HepG2 (cell line): ENCODE data around the gene RHOBTB1. TPM values are rescaled to one million over a fixed set of nuclear protein-coding genes. Genes with fewer than 3 reads are reported as not detected.

Experiments
- FOXK1 ChIP-seq: sonication (generic); formaldehyde crosslinking; IDR thresholded peaks from 2 replicates; pipeline ENCODE4 v1.4.0; 2020; ENCODE audit warnings: low read depth, missing genetic modification reagents, borderline replicate concordance
- HOXA7 ChIP-seq: sonication (generic); formaldehyde crosslinking; IDR thresholded peaks from 2 replicates; pipeline ENCODE4 v1.8.1; 2022; ENCODE audit warnings: mild to moderate bottlenecking, missing genetic modification reagents, moderate library complexity
- KDM4B ChIP-seq: sonication (generic); formaldehyde crosslinking; IDR thresholded peaks from 2 replicates; pipeline ENCODE4 v1.4.0; 2020; ENCODE audit warnings: missing genetic modification reagents
- TSC22D2 ChIP-seq: sonication (generic); formaldehyde crosslinking; IDR thresholded peaks from 2 replicates; pipeline ENCODE4 v1.5.1; 2020; ENCODE audit warnings: missing genetic modification reagents, mild to moderate bottlenecking, borderline replicate concordance
- ZNF180 ChIP-seq: sonication (generic); formaldehyde crosslinking; IDR thresholded peaks from 2 replicates; pipeline ENCODE4 v1.4.0; 2020; ENCODE audit warnings: low read depth, missing genetic modification reagents, borderline replicate concordance
- ZNF34 ChIP-seq: sonication (generic); formaldehyde crosslinking; IDR thresholded peaks from 2 replicates; pipeline ENCODE4 v1.4.0; 2020; ENCODE audit warnings: mild to moderate bottlenecking, missing genetic modification reagents, borderline replicate concordance
- ZNF816 ChIP-seq: sonication (generic); formaldehyde crosslinking; IDR thresholded peaks from 2 replicates; pipeline ENCODE4 v1.8.0; 2022; ENCODE audit warnings: missing genetic modification reagents, mild to moderate bottlenecking, borderline replicate concordance
- polyA plus RNA-seq, 8 experiments: library from polyadenylated mRNA; depleted of rRNA in 3 of 8; stranded (reverse) in 7 of 8; unstranded in 1 of 8; fragments of >200 nt; fragmentation: Illumina TruSeq in 4 of 8; extraction: Trizol in 4 of 8; gene quantifications; 2 replicates each; pipeline versions ENCODE4 v1.2.1 to v1.2.3, GENCODE V29; 2011 to 2016; ENCODE audit warnings: low read depth in 4 of 8, missing spikeins in 1 of 8, mixed read lengths in 1 of 8; ENCODE audit not compliant: insufficient read depth in 1 of 8
- total RNA-seq, 5 experiments: library from RNA; depleted of rRNA; stranded (reverse); fragments of >200 nt; fragmentation: Illumina TruSeq; extraction: Trizol; gene quantifications; 2 replicates each; pipeline ENCODE4 v1.2.3, GENCODE V29; 2016; ENCODE audit warnings: low read depth in 1 of 5
- TF ChIP-seq, protein P1 (sequence below): sonication (generic); formaldehyde crosslinking; IDR thresholded peaks from 2 replicates; pipeline ENCODE4 v1.4.0; 2020; ENCODE audit warnings: mild to moderate bottlenecking, missing genetic modification reagents, borderline replicate concordance
- TF ChIP-seq, protein P2 (sequence below): sonication (generic); formaldehyde crosslinking; IDR thresholded peaks from 2 replicates; pipeline ENCODE4 v1.4.0; 2020; ENCODE audit warnings: mild to moderate bottlenecking, missing genetic modification reagents
- TF ChIP-seq, protein P3 (sequence below): sonication (generic); formaldehyde crosslinking; IDR thresholded peaks from one replicate; pipeline ENCODE4 v1.5.1; 2020; ENCODE audit warnings: mild to moderate bottlenecking, missing genetic modification reagents; ENCODE audit errors: not compliant biosample characterization
- TF ChIP-seq, protein P4 (sequence below): sonication (generic); formaldehyde crosslinking; IDR thresholded peaks from 2 replicates; pipeline ENCODE4 v1.4.0; 2020; ENCODE audit warnings: mild to moderate bottlenecking, missing genetic modification reagents

The RHOBTB1 gene
- total and polyA plus RNA-seq, 2 of the 13 experiments (the other 11 are each of a cell fraction or from before 2014, with no cell fraction given): 18.8 to 59.5 TPM

DNA sequence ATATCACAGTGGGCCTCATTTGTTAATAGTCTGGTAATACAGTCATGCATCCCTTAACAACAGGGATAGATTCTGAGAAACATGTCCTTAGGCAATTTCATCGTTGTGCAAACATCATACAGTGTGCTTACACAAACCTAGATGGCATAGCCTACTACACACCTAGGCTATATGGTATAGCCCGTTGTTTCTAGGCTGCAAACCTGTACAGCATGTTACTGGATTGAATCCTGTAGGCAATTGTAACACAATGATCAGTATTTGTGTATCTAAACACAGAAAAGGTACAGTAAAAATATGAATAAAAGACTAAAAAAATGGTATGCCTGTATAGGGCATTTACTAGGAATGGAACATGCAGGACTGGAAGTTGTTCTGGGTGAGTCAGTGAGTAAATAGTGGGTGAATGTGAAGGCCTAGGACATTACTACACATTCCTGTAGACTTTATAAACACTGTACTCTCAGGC lies 12.0 kb upstream of the RHOBTB1 start (continued):
- TF ChIP-seq, protein P1, sequence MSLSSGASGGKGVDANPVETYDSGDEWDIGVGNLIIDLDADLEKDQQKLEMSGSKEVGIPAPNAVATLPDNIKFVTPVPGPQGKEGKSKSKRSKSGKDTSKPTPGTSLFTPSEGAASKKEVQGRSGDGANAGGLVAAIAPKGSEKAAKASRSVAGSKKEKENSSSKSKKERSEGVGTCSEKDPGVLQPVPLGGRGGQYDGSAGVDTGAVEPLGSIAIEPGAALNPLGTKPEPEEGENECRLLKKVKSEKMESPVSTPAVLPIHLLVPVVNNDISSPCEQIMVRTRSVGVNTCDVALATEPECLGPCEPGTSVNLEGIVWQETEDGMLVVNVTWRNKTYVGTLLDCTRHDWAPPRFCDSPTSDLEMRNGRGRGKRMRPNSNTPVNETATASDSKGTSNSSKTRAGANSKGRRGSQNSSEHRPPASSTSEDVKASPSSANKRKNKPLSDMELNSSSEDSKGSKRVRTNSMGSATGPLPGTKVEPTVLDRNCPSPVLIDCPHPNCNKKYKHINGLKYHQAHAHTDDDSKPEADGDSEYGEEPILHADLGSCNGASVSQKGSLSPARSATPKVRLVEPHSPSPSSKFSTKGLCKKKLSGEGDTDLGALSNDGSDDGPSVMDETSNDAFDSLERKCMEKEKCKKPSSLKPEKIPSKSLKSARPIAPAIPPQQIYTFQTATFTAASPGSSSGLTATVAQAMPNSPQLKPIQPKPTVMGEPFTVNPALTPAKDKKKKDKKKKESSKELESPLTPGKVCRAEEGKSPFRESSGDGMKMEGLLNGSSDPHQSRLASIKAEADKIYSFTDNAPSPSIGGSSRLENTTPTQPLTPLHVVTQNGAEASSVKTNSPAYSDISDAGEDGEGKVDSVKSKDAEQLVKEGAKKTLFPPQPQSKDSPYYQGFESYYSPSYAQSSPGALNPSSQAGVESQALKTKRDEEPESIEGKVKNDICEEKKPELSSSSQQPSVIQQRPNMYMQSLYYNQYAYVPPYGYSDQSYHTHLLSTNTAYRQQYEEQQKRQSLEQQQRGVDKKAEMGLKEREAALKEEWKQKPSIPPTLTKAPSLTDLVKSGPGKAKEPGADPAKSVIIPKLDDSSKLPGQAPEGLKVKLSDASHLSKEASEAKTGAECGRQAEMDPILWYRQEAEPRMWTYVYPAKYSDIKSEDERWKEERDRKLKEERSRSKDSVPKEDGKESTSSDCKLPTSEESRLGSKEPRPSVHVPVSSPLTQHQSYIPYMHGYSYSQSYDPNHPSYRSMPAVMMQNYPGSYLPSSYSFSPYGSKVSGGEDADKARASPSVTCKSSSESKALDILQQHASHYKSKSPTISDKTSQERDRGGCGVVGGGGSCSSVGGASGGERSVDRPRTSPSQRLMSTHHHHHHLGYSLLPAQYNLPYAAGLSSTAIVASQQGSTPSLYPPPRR (CRISPR knock-in tag): peak; percentile 46; the same call in 1 of the 2 replicates
- TF ChIP-seq ZNF816: no peak
- TF ChIP-seq KDM4B (CRISPR knock-in tag): no peak
- TF ChIP-seq ZNF34: no peak
- no peak for TF ChIP-seq ZNF180 (CRISPR knock-in tag)
- TF ChIP-seq, protein P2, sequence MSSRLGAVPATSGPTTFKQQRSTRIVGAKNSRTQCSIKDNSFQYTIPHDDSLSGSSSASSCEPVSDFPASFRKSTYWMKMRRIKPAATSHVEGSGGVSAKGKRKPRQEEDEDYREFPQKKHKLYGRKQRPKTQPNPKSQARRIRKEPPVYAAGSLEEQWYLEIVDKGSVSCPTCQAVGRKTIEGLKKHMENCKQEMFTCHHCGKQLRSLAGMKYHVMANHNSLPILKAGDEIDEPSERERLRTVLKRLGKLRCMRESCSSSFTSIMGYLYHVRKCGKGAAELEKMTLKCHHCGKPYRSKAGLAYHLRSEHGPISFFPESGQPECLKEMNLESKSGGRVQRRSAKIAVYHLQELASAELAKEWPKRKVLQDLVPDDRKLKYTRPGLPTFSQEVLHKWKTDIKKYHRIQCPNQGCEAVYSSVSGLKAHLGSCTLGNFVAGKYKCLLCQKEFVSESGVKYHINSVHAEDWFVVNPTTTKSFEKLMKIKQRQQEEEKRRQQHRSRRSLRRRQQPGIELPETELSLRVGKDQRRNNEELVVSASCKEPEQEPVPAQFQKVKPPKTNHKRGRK (CRISPR knock-in tag): no peak
- TF ChIP-seq HOXA7: no peak
- TF ChIP-seq, protein P3, sequence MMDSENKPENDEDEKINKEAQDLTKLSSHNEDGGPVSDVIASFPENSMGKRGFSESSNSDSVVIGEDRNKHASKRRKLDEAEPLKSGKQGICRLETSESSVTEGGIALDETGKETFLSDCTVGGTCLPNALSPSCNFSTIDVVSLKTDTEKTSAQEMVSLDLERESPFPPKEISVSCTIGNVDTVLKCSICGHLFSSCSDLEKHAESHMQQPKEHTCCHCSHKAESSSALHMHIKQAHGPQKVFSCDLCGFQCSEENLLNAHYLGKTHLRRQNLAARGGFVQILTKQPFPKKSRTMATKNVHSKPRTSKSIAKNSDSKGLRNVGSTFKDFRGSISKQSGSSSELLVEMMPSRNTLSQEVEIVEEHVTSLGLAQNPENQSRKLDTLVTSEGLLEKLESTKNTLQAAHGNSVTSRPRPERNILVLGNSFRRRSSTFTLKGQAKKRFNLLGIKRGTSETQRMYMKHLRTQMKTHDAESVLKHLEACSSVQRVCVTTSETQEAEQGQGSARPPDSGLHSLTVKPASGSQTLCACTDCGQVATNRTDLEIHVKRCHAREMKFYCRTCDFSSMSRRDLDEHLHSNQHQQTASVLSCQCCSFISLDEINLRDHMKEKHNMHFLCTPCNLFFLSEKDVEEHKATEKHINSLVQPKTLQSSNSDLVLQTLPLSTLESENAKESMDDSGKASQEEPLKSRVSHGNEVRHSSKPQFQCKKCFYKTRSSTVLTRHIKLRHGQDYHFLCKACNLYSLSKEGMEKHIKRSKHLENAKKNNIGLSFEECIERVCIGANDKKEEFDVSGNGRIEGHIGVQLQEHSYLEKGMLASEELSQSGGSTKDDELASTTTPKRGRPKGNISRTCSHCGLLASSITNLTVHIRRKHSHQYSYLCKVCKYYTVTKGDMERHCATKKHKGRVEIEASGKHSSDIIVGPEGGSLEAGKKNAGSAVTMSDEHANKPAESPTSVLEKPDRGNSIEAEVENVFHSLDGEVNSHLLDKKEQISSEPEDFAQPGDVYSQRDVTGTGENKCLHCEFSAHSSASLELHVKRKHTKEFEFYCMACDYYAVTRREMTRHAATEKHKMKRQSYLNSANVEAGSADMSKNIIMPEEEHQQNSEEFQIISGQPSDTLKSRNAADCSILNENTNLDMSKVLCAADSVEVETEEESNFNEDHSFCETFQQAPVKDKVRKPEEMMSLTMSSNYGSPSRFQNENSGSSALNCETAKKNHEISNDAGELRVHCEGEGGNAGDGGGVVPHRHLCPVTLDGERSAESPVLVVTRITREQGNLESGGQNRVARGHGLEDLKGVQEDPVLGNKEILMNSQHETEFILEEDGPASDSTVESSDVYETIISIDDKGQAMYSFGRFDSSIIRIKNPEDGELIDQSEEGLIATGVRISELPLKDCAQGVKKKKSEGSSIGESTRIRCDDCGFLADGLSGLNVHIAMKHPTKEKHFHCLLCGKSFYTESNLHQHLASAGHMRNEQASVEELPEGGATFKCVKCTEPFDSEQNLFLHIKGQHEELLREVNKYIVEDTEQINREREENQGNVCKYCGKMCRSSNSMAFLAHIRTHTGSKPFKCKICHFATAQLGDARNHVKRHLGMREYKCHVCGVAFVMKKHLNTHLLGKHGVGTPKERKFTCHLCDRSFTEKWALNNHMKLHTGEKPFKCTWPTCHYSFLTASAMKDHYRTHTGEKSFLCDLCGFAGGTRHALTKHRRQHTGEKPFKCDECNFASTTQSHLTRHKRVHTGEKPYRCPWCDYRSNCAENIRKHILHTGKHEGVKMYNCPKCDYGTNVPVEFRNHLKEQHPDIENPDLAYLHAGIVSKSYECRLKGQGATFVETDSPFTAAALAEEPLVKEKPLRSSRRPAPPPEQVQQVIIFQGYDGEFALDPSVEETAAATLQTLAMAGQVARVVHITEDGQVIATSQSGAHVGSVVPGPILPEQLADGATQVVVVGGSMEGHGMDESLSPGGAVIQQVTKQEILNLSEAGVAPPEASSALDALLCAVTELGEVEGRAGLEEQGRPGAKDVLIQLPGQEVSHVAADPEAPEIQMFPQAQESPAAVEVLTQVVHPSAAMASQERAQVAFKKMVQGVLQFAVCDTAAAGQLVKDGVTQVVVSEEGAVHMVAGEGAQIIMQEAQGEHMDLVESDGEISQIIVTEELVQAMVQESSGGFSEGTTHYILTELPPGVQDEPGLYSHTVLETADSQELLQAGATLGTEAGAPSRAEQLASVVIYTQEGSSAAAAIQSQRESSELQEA (CRISPR knock-in tag): no peak
- TF ChIP-seq, protein P4, sequence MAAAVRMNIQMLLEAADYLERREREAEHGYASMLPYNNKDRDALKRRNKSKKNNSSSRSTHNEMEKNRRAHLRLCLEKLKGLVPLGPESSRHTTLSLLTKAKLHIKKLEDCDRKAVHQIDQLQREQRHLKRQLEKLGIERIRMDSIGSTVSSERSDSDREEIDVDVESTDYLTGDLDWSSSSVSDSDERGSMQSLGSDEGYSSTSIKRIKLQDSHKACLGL: no peak
- TF ChIP-seq FOXK1 (CRISPR knock-in tag): peak; percentile 36; the same call in 1 of the 2 replicates
- TF ChIP-seq TSC22D2: no peak
- TF ChIP-seq, all 625 proteins: peak for 57
